Loucy (cell line): ENCODE results near the gene NPC1.

Source experiments
- H2AFZ ChIP-seq: fragments of 200-600 bp; sonication (generic); 2 replicates; pipeline ENCODE4 v1.6.0; 2016; ENCODE audit warnings: antibody characterized with exemption, mild to moderate bottlenecking, low read length, moderate library complexity
- H3F3A ChIP-seq: fragments of 200-600 bp; 2 replicates; pipeline ENCODE4 v1.6.0; 2016; ENCODE audit warnings: antibody characterized with exemption, low read depth, mild to moderate bottlenecking
- H3K27me3 ChIP-seq: fragments of 200-600 bp; sonication (generic); 2 replicates; pipeline ENCODE4 v1.6.1; 2014; ENCODE audit warnings: low read length, mild to moderate bottlenecking; ENCODE audit not compliant: insufficient read depth, poor library complexity, severe bottlenecking
- H3K36me3 ChIP-seq: fragments of 200-600 bp; sonication (generic); 2 replicates; pipeline ENCODE4 v1.6.1; 2016; ENCODE audit warnings: low read length; ENCODE audit not compliant: insufficient read depth
- H3K4me1 ChIP-seq: fragments of 200-600 bp; sonication (generic); 2 replicates; pipeline ENCODE4 v1.5.1; 2014; ENCODE audit warnings: low read length, mild to moderate bottlenecking; ENCODE audit not compliant: insufficient read depth, poor library complexity, severe bottlenecking
- H3K4me2 ChIP-seq: fragments of 200-600 bp; sonication (generic); 2 replicates; pipeline ENCODE4 v1.6.0; 2014; ENCODE audit warnings: antibody characterized with exemption, low read length, low read depth, mild to moderate bottlenecking; ENCODE audit not compliant: poor library complexity, severe bottlenecking
- H3K4me3 ChIP-seq: fragments of 200-600 bp; sonication (generic); 2 replicates; pipeline ENCODE4 v1.5.1; 2014; ENCODE audit warnings: low read length, mild to moderate bottlenecking, mixed read lengths; ENCODE audit not compliant: poor library complexity, severe bottlenecking
- H3K79me2 ChIP-seq: fragments of 200-600 bp; sonication (generic); 2 replicates; pipeline ENCODE4 v1.6.1; 2014; ENCODE audit warnings: low read length; ENCODE audit not compliant: insufficient read depth
- H3K9ac ChIP-seq: fragments of 200-600 bp; sonication (generic); 2 replicates; pipeline ENCODE4 v1.6.0; 2014; ENCODE audit warnings: mild to moderate bottlenecking, low read depth, low read length, moderate library complexity; ENCODE audit not compliant: poor library complexity, severe bottlenecking
- H3K9me2 ChIP-seq: fragments of 200-600 bp; sonication (generic); replicated peaks from 2 replicates; pipeline ENCODE4 v1.6.1; 2016; ENCODE audit warnings: low read depth, low read length, mixed read lengths
- H3K9me3 ChIP-seq: fragments of 200-600 bp; sonication (generic); 2 replicates; pipeline ENCODE4 v1.6.1; 2014; ENCODE audit warnings: mild to moderate bottlenecking, antibody characterized with exemption, low read length, low read depth; ENCODE audit not compliant: insufficient read depth
- H4K20me1 ChIP-seq: fragments of 200-600 bp; sonication (generic); 2 replicates; pipeline ENCODE4 v1.6.0; 2014; ENCODE audit warnings: antibody characterized with exemption, low read length, mild to moderate bottlenecking; ENCODE audit not compliant: insufficient read depth, poor library complexity, severe bottlenecking
- CTCF ChIP-seq: fragments of 200-600 bp; sonication (generic); conservative IDR thresholded peaks from 2 replicates; pipeline ENCODE4 v1.5.1; 2014; ENCODE audit warnings: mild to moderate bottlenecking, antibody characterized with exemption, low read length
- EZH2phosphoT487 ChIP-seq: fragments of 200-600 bp; IDR thresholded peaks from 2 replicates; pipeline ENCODE4 v1.6.1; 2018; ENCODE audit warnings: antibody characterized with exemption, mild to moderate bottlenecking, moderate library complexity, borderline replicate concordance

NPC1 gene

GRCh38 chr18:23605941-23606340, 19.6 kb upstream of the NPC1 start:
- peaks cover 3% of the 10 kb centered on the region for H3K4me1 ChIP-seq
- no peaks in the 10 kb centered on the region for H3K36me3 ChIP-seq
- no peak overlapping the region for H3K4me3 ChIP-seq
- TF ChIP-seq CTCF (no peak), EZH2phosphoT487 (no peak)
- H2AFZ ChIP-seq, result peak overlapping the region; percentile 61; the same call in 1 of the 2 replicates
- no peaks in the 10 kb centered on the region for H3K79me2 ChIP-seq
- H3F3A ChIP-seq, result no peaks in the 10 kb centered on the region
- no peaks in the 10 kb centered on the region for H3K9me3 ChIP-seq
- no peak overlapping the region for H3K4me2 ChIP-seq
- H3K9me2 ChIP-seq, result no peaks in the 10 kb centered on the region
- no peaks in the 10 kb centered on the region for H4K20me1 ChIP-seq
- no peak overlapping the region for H3K9ac ChIP-seq
- H3K27me3 ChIP-seq, result no peaks in the 10 kb centered on the region

DNA sequence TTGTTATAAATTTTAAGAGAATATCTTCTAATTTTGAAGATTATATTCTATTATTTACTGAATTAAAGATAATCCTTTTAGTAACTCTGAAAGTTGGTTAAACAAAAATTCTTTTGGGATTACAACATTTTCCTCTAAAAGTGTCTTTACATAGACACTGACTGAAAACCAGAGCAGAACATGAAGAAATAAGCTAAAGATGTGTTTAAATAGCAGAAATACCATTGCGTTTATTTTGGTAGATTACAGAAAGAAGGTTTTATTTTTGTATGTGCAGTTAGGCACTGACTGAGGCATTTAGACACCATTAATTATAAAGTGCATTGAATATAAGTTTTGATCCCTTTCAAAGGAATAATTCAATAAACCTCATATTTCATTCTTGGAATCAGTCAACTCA, 13.5 kb upstream of the NPC1 start:
- Histone ChIP-seq H3K36me3 (no peaks in the 10 kb centered on the region), H3K27me3 (no peaks in the 10 kb centered on the region), H3F3A (no peaks in the 10 kb centered on the region), H3K9me3 (no peaks in the 10 kb centered on the region), H4K20me1 (no peaks in the 10 kb centered on the region), H3K9ac (no peak overlapping the region), H3K4me1 (no peaks in the 10 kb centered on the region), H3K4me3 (no peak overlapping the region), H3K4me2 (no peak overlapping the region), H3K79me2 (no peaks in the 10 kb centered on the region), H3K9me2 (no peaks in the 10 kb centered on the region), H2AFZ (no peak overlapping the region)
- TF ChIP-seq CTCF (no peak), EZH2phosphoT487 (no peak)

GRCh38 chr18:23596183-23596582, 9.9 kb upstream of the NPC1 start:
- Histone ChIP-seq H3K4me2 (no peak overlapping the region), H2AFZ (peak overlapping the region; percentile 73), H3K36me3 (no peaks in the 10 kb centered on the region), H3K4me3 (no peak overlapping the region), H3K9ac (no peak overlapping the region), H3K9me2 (no peaks in the 10 kb centered on the region), H3K27me3 (no peaks in the 10 kb centered on the region), H3K4me1 (no peaks in the 10 kb centered on the region), H3K79me2 (no peaks in the 10 kb centered on the region), H3K9me3 (no peaks in the 10 kb centered on the region), H4K20me1 (no peaks in the 10 kb centered on the region), H3F3A (no peaks in the 10 kb centered on the region)
- no peak for TF ChIP-seq CTCF
- no peak for TF ChIP-seq EZH2phosphoT487
